OCI-LY1 (cell line): ENCODE data around the gene MMEL1.

Experiments used
- H2AFZ ChIP-seq: fragments of 200-600 bp; sonication (generic), shearing (Covaris generic); 2 replicates; pipeline ENCODE4 v1.6.0; 2014; ENCODE audit warnings: antibody characterized with exemption, mild to moderate bottlenecking, low read length
- H3F3A ChIP-seq: fragments of 200-600 bp; sonication (generic), shearing (Covaris generic); 2 replicates; pipeline ENCODE4 v1.6.0; 2014; ENCODE audit warnings: mild to moderate bottlenecking, antibody characterized with exemption, low read length, moderate library complexity; ENCODE audit not compliant: insufficient read depth
- H3K27ac ChIP-seq: fragments of 200-600 bp; sonication (generic); 2 replicates; pipeline ENCODE4 v1.5.1; 2014; ENCODE audit warnings: low read length, mixed run types, mild to moderate bottlenecking, low read depth; ENCODE audit not compliant: poor library complexity, severe bottlenecking
- H3K27me3 ChIP-seq: fragments of 200-600 bp; sonication (generic); 2 replicates; pipeline ENCODE4 v1.6.0; 2014; ENCODE audit warnings: antibody characterized with exemption, mild to moderate bottlenecking, low read length, moderate library complexity; ENCODE audit not compliant: insufficient read depth
- H3K36me3 ChIP-seq: fragments of 200-600 bp; sonication (generic); 2 replicates; pipeline ENCODE4 v1.6.1; 2014; ENCODE audit warnings: mild to moderate bottlenecking, antibody characterized with exemption, low read length, moderate library complexity, mixed read lengths; ENCODE audit not compliant: insufficient read depth
- H3K4me1 ChIP-seq: fragments of 200-600 bp; sonication (generic); 2 replicates; pipeline ENCODE4 v1.5.1; 2014; ENCODE audit warnings: mild to moderate bottlenecking, low read length, moderate library complexity; ENCODE audit not compliant: insufficient read depth, severe bottlenecking
- H3K4me2 ChIP-seq: fragments of 200-600 bp; sonication (generic), shearing (Covaris generic); 2 replicates; pipeline ENCODE4 v1.6.1; 2014; ENCODE audit warnings: low read length
- H3K4me3 ChIP-seq: fragments of 200-600 bp; sonication (generic); 2 replicates; pipeline ENCODE4 v1.5.1; 2014; ENCODE audit warnings: low read length, low read depth, mild to moderate bottlenecking, mixed read lengths; ENCODE audit not compliant: poor library complexity, severe bottlenecking
- H3K79me2 ChIP-seq: fragments of 200-600 bp; shearing (Covaris generic); 2 replicates; pipeline ENCODE4 v1.6.1; 2016; ENCODE audit warnings: mixed run types, low read length, mixed read lengths; ENCODE audit not compliant: insufficient read depth
- H3K9ac ChIP-seq: fragments of 200-600 bp; sonication (generic), shearing (Covaris generic); 2 replicates; pipeline ENCODE4 v1.6.1; 2014; ENCODE audit warnings: mild to moderate bottlenecking, low read length, mixed read lengths
- H3K9me2 ChIP-seq: fragments of 200-600 bp; sonication (generic), shearing (Covaris generic); 2 replicates; pipeline ENCODE4 v1.6.1; 2014; ENCODE audit warnings: low read depth, mild to moderate bottlenecking, low read length, mixed read lengths
- H3K9me3 ChIP-seq: fragments of 200-600 bp; shearing (Covaris generic); 2 replicates; pipeline ENCODE4 v1.6.1; 2014; ENCODE audit warnings: low read length, mixed read lengths
- H4K20me1 ChIP-seq: fragments of 200-600 bp; sonication (generic), shearing (Covaris generic); 2 replicates; pipeline ENCODE4 v1.6.0; 2016; ENCODE audit warnings: mild to moderate bottlenecking, low read length; ENCODE audit not compliant: insufficient read depth
- EZH2 ChIP-seq: fragments of 200-600 bp; sonication (generic), shearing (Covaris generic); IDR thresholded peaks from 2 replicates; pipeline ENCODE4 v1.8.0; 2017; ENCODE audit warnings: borderline replicate concordance, mixed run types, mild to moderate bottlenecking, antibody characterized with exemption, low read length, moderate library complexity, mixed read lengths
- TF ChIP-seq, protein P1 (sequence below): fragments of 200-600 bp; sonication (generic), shearing (Covaris generic); IDR thresholded peaks from 2 replicates; pipeline ENCODE4 v1.5.1; 2017; ENCODE audit warnings: mild to moderate bottlenecking, antibody characterized with exemption, low read length, moderate library complexity, mixed read lengths

Gene MMEL1

DNA sequence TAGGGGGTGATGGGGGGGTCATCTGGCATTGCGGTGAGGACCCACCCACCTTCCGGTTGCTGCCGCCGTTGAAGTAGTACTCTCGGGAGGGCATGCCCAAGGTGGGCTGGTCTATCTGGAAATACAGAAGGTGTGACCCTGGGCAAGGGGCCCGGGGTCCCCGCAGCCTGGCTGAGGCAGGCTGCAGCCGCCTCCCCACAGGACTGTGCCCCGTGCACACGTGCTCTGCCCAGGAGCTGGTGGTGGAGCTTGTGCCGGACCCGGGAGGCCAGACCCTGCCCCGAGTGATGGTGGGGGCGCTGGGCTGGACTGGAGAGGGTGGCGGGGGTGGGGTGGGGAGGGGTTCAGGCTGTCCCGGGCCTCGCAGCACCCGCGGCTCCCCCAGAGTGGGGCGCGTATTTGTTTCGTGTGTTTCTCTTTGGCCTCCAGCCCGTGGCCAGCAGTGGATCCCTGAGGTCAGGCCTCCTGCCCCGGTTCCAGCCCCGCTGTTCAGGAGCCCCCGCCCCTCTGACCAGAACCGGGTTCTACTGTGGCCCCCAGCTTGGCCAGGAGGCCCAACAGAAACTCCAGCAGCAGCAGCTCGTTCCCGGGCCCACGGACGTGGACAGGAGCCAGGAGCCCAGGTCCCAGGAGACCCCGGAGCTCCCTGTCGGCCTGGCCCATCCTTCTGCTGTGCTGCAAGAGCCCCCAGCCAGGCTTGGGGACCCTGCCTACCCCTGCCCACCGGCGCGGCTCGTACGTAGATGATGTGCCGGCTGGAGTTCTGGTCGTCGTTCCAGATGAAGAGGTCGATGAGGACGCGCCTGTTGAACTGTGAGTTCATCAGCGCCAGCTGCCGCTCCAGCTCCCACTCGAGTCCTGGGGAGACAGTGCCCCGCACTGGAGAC, 27.1 kb downstream of the MMEL1 start:
- Histone ChIP-seq H3K4me2 (no peak overlapping the region), H2AFZ (no peak overlapping the region), H3K9me3 (no peaks in the 10 kb centered on the region), H3F3A (no peaks in the 10 kb centered on the region), H3K4me3 (no peak overlapping the region), H3K9me2 (no peaks in the 10 kb centered on the region), H3K27me3 (peaks cover 9% of the 10 kb centered on the region; the same call in 1 of the 2 replicates), H3K79me2 (no peaks in the 10 kb centered on the region), H3K9ac (no peak overlapping the region), H3K36me3 (no peaks in the 10 kb centered on the region), H3K4me1 (no peaks in the 10 kb centered on the region), H3K27ac (no peak overlapping the region), H4K20me1 (no peaks in the 10 kb centered on the region)
- TF ChIP-seq, protein P1, sequence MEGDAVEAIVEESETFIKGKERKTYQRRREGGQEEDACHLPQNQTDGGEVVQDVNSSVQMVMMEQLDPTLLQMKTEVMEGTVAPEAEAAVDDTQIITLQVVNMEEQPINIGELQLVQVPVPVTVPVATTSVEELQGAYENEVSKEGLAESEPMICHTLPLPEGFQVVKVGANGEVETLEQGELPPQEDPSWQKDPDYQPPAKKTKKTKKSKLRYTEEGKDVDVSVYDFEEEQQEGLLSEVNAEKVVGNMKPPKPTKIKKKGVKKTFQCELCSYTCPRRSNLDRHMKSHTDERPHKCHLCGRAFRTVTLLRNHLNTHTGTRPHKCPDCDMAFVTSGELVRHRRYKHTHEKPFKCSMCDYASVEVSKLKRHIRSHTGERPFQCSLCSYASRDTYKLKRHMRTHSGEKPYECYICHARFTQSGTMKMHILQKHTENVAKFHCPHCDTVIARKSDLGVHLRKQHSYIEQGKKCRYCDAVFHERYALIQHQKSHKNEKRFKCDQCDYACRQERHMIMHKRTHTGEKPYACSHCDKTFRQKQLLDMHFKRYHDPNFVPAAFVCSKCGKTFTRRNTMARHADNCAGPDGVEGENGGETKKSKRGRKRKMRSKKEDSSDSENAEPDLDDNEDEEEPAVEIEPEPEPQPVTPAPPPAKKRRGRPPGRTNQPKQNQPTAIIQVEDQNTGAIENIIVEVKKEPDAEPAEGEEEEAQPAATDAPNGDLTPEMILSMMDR: no peak
- no peak for TF ChIP-seq EZH2

DNA sequence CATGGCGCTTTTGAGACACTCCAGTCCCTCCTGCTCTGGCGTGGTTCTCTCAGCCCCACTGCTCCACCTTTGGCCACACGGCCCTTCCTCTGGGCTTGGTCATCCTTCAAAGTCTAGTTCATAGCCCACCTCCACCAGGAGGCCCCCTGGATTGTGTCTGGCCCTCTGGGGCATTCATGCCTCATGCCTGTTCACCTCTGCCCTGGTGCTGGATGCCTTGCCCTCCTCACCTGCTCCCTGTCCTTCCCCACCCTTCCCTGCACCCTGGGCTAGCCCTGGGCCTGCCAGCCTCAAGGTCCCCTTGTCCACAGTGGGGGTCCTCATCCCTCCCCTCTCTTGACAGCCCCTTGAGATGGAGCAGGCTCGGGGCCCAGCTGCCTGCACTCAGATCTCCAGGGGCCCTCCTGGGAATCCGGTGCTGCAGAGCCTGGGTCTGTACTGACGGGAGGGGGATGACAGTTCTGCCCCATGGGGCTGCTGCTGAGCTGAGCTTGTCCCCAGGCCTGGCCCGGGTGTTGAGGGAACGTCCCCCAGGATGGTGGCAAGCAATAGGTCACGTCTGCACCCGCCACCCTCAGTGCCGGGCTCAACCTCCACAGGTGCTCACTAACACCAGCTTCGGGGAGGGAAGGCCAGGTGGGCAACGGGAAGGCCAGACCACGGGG, 27.8 kb downstream of the MMEL1 start:
- Histone ChIP-seq H3K79me2 (no peaks in the 10 kb centered on the region), H2AFZ (no peak overlapping the region), H3K9me3 (no peaks in the 10 kb centered on the region), H3K4me1 (no peaks in the 10 kb centered on the region), H4K20me1 (no peaks in the 10 kb centered on the region), H3F3A (no peaks in the 10 kb centered on the region), H3K4me2 (no peak overlapping the region), H3K9ac (no peak overlapping the region), H3K4me3 (no peak overlapping the region), H3K27me3 (peaks cover 5% of the 10 kb centered on the region; the same call in 1 of the 2 replicates), H3K36me3 (no peaks in the 10 kb centered on the region), H3K27ac (no peak overlapping the region), H3K9me2 (no peaks in the 10 kb centered on the region)
- TF ChIP-seq EZH2: no peak
- TF ChIP-seq, protein P1: no peak

DNA sequence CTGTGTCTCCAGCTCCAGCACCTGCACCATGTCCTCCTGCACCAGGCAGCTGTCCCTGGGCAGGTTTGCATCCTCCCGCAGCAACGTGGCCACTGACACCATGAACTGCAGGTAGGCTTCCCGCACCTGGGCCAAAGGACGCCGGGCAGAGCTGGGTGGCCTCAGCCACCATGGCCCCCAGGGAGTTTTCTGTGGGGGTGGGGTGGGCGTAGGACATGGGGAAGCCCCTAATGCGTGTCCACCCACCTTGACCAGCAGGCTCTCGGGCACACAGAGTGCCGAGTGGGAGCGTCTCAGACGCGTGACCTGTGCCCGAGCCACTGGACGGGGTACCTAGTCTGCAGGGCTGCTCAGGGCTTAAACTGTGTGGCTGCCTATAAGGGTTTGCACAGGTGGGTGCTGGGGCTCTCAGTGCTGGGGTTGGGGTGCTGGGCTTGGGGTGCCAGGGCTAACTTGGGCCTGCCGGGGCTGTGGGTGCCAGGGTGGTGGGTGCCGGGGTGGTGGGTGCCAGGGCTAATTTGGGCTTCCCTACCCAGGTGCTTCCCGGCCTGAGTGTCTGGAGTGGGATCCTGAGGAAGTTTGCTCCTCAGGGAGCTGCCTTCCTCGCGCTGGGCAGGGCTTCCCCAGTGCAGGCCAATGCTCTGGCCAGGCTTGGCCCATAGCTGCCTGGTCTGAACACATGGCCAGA, 28.5 kb downstream of the MMEL1 start:
- H3K9me2 ChIP-seq: no peaks in the 10 kb centered on the region
- H3K79me2 ChIP-seq: no peaks in the 10 kb centered on the region
- H3K9ac ChIP-seq: no peak overlapping the region
- no peaks in the 10 kb centered on the region for H4K20me1 ChIP-seq
- H3K4me1 ChIP-seq: no peaks in the 10 kb centered on the region
- H3K4me3 ChIP-seq: no peak overlapping the region
- H3K9me3 ChIP-seq: no peaks in the 10 kb centered on the region
- no peaks in the 10 kb centered on the region for H3K36me3 ChIP-seq
- H3K27me3 ChIP-seq: peaks cover 5% of the 10 kb centered on the region; the same call in 1 of the 2 replicates
- no peak overlapping the region for H3K4me2 ChIP-seq
- no peak overlapping the region for H2AFZ ChIP-seq
- no peaks in the 10 kb centered on the region for H3F3A ChIP-seq
- no peak overlapping the region for H3K27ac ChIP-seq
- TF ChIP-seq EZH2: no peak
- TF ChIP-seq, protein P1: no peak
